ENCODE results near the gene S100A6.
"Not testable (repeated sequence)": the region's sequence is repeated elsewhere in the genome, so short reads cannot be mapped to it uniquely, and the experiment has no call there.

Gene S100A6

GRCh38 chr1:153535242-153536011 is at the start of gene S100A6:
Gene S100A6, minus strand, starts transcription at chr1:153535991. Its CDS starts 652 bp downstream, at chr1:153535339.
- Histone ChIP-seq H3K27me3 (ENCODE audit: insufficient read depth, low read depth) (no peaks in the 10 kb centered on the region), H4K20me1 (ENCODE audit: insufficient read depth) (no peaks in the 10 kb centered on the region), H3K27ac (peak within 1 kb of the TSS; percentile 58), H3K79me2 (ENCODE audit: insufficient read depth, low read depth) (no peaks in the 10 kb centered on the region), H3K9ac (peak within 1 kb of the TSS; percentile 76), H3K4me3 (IDR thresholded peaks at IDR 0.05; ENCODE audit: insufficient read depth, low read depth, low read length) (peak within 1 kb of the TSS; percentile 95), H3K36me3 (ENCODE audit: insufficient read depth) (no peaks in the 10 kb centered on the region), H3K4me1 (ENCODE audit: low read depth, poor library complexity, severe bottlenecking) (peaks cover 16% of the 10 kb centered on the region), H3K4me2 (peak within 1 kb of the TSS; percentile 91), H2AFZ (ENCODE audit: low read depth) (peak within 1 kb of the TSS; percentile 84)
- no peak for TF ChIP-seq CTCF (conservative IDR thresholded peaks at IDR 0.05; ENCODE audit: low read depth, low read length)

GRCh38 chr1:153585006-153585405 is 49.2 kb upstream of the S100A6 start:
- no peaks in the 10 kb centered on the region for H3K36me3 ChIP-seq (ENCODE audit: insufficient read depth)
- TF ChIP-seq CTCF (conservative IDR thresholded peaks at IDR 0.05; ENCODE audit: low read depth, low read length) = no peak

GRCh38 chr1:153583976-153584375 is 48.2 kb upstream of the S100A6 start:
- Histone ChIP-seq H2AFZ (ENCODE audit: low read depth) (no peak overlapping the region), H3K4me3 (IDR thresholded peaks at IDR 0.05; ENCODE audit: insufficient read depth, low read depth, low read length) (no peak overlapping the region)

More at GRCh38 chr1:153585006-153585405, 49.2 kb upstream of the S100A6 start:
- H3K4me2 ChIP-seq = no peak overlapping the region
- no peaks in the 10 kb centered on the region for H3K4me1 ChIP-seq (ENCODE audit: low read depth, poor library complexity, severe bottlenecking)
- no peaks in the 10 kb centered on the region for H4K20me1 ChIP-seq (ENCODE audit: insufficient read depth)
- no peaks in the 10 kb centered on the region for H3K27me3 ChIP-seq (ENCODE audit: insufficient read depth, low read depth)
- no peaks in the 10 kb centered on the region for H3K79me2 ChIP-seq (ENCODE audit: insufficient read depth, low read depth)
- H3K27ac ChIP-seq = no peak overlapping the region
- H2AFZ ChIP-seq (ENCODE audit: low read depth) = no peak overlapping the region
- no peak overlapping the region for H3K9ac ChIP-seq
- no peak overlapping the region for H3K4me3 ChIP-seq (IDR thresholded peaks at IDR 0.05; ENCODE audit: insufficient read depth, low read depth, low read length)

GRCh38 chr1:153583514-153583913 is 47.7 kb upstream of the S100A6 start:
- H2AFZ ChIP-seq (ENCODE audit: low read depth); H3K27ac ChIP-seq; H3K4me2 ChIP-seq; H3K79me2 ChIP-seq (ENCODE audit: insufficient read depth, low read depth); H3K27me3 ChIP-seq (ENCODE audit: insufficient read depth, low read depth); H4K20me1 ChIP-seq (ENCODE audit: insufficient read depth); H3K9ac ChIP-seq; H3K36me3 ChIP-seq (ENCODE audit: insufficient read depth); H3K4me3 ChIP-seq (IDR thresholded peaks at IDR 0.05; ENCODE audit: insufficient read depth, low read depth, low read length); H3K4me1 ChIP-seq (ENCODE audit: low read depth, poor library complexity, severe bottlenecking): not testable (repeated sequence)

More at GRCh38 chr1:153583976-153584375, 48.2 kb upstream of the S100A6 start:
- Histone ChIP-seq H3K27me3 (ENCODE audit: insufficient read depth, low read depth) (no peaks in the 10 kb centered on the region), H3K4me2 (no peak overlapping the region), H3K36me3 (ENCODE audit: insufficient read depth) (no peaks in the 10 kb centered on the region), H3K9ac (no peak overlapping the region), H3K79me2 (ENCODE audit: insufficient read depth, low read depth) (no peaks in the 10 kb centered on the region), H3K4me1 (ENCODE audit: low read depth, poor library complexity, severe bottlenecking) (no peaks in the 10 kb centered on the region), H3K27ac (no peak overlapping the region), H4K20me1 (ENCODE audit: insufficient read depth) (no peaks in the 10 kb centered on the region)
- TF ChIP-seq CTCF (conservative IDR thresholded peaks at IDR 0.05; ENCODE audit: low read depth, low read length) = no peak

- not testable (repeated sequence) for H4K20me1 ChIP-seq (ENCODE audit: insufficient read depth); H3K4me3 ChIP-seq (IDR thresholded peaks at IDR 0.05; ENCODE audit: insufficient read depth, low read depth, low read length); H3K4me2 ChIP-seq; H3K36me3 ChIP-seq (ENCODE audit: insufficient read depth); H3K27me3 ChIP-seq (ENCODE audit: insufficient read depth, low read depth); H3K4me1 ChIP-seq (ENCODE audit: low read depth, poor library complexity, severe bottlenecking); H2AFZ ChIP-seq (ENCODE audit: low read depth); H3K79me2 ChIP-seq (ENCODE audit: insufficient read depth, low read depth); H3K27ac ChIP-seq; H3K9ac ChIP-seq
Observed at GRCh38 chr1:153582836-153583235, 47.0 kb upstream of the S100A6 start.

Data from KMS-11 (cell line).